Bronchial epithelial cell (primary cell): ENCODE results near the gene SLC36A4. TPM values are rescaled to one million over a fixed set of nuclear protein-coding genes. Genes with fewer than 3 reads are reported as not detected.
"Not testable (repeated sequence)": the region's sequence is repeated elsewhere in the genome, so short reads cannot be mapped to it uniquely, and the experiment has no call there.

ENCODE experiments used
- DNase-seq: peaks from one replicate; pipeline ENCODE4 v3.0.0-alpha.2; 2010; ENCODE audit warnings: low read depth
- FAIRE-seq: peaks from 2 replicates; lab custom pipeline; 2011; peaks lifted over from hg19 to GRCh38; lab: Jason Lieb, UNC
- H3K27me3 ChIP-seq: 2 replicates; pipeline ENCODE4 v1.5.1; 2011; ENCODE audit warnings: low read length; ENCODE audit not compliant: control insufficient read depth, insufficient read depth
- H3K36me3 ChIP-seq: 2 replicates; pipeline ENCODE4 v1.5.1; 2011; ENCODE audit warnings: low read length; ENCODE audit not compliant: control insufficient read depth, insufficient read depth
- H3K4me3 ChIP-seq: 2 replicates; pipeline ENCODE4 v1.5.1; 2011; ENCODE audit warnings: mild to moderate bottlenecking, low read depth, low read length, control low read depth
- CTCF ChIP-seq: IDR thresholded peaks from 2 replicates; pipeline ENCODE4 v1.5.1; 2011; ENCODE audit warnings: mild to moderate bottlenecking, moderate library complexity, low read length, control low read depth, inconsistent platforms; ENCODE audit not compliant: insufficient read depth, severe bottlenecking
- total RNA-seq: library from RNA; depleted of rRNA; stranded (reverse); fragments of >200 nt; gene quantifications from 2 replicates; pipeline ENCODE4 v1.2.1, GENCODE V29; 2014

SLC36A4 gene
- total RNA-seq, 1 donor from 2014 or later, result 4.2 TPM

- no peak for FAIRE-seq
- no peak for TF ChIP-seq CTCF
These were observed 80.2 kb downstream of the SLC36A4 start for GRCh38 chr11:93117565-93117964.

GRCh38 chr11:93116641-93117441, 81.0 kb downstream of the SLC36A4 start:
- H3K4me3 ChIP-seq, result no peak overlapping the region
- DNase-seq (peak; percentile 31), FAIRE-seq (peak; percentile 50)
- H3K27me3 ChIP-seq, result no peaks in the 10 kb centered on the region
- no peaks in the 10 kb centered on the region for H3K36me3 ChIP-seq
- no peak for TF ChIP-seq CTCF

More at GRCh38 chr11:93117565-93117964, 80.2 kb downstream of the SLC36A4 start:
- Histone ChIP-seq H3K4me3 (no peak overlapping the region), H3K27me3 (no peaks in the 10 kb centered on the region), H3K36me3 (no peaks in the 10 kb centered on the region)
- no peak for DNase-seq

- DNase-seq, result no peak
- FAIRE-seq, result no peak
- H3K27me3 ChIP-seq, result no peaks in the 10 kb centered on the region
- no peaks in the 10 kb centered on the region for H3K36me3 ChIP-seq
- TF ChIP-seq CTCF, result no peak
- no peak overlapping the region for H3K4me3 ChIP-seq
These were observed 83.5 kb downstream of the SLC36A4 start for GRCh38 chr11:93114304-93114703.

GRCh38 chr11:93113824-93114223, 84.0 kb downstream of the SLC36A4 start:
- Histone ChIP-seq H3K4me3 (no peak overlapping the region), H3K36me3 (no peaks in the 10 kb centered on the region), H3K27me3 (no peaks in the 10 kb centered on the region)
- TF ChIP-seq CTCF, result no peak
- FAIRE-seq (no peak), DNase-seq (no peak)

GRCh38 chr11:93111147-93111546, 86.6 kb downstream of the SLC36A4 start:
- not testable (repeated sequence) for H3K36me3 ChIP-seq, FAIRE-seq, H3K27me3 ChIP-seq, H3K4me3 ChIP-seq, DNase-seq

GRCh38 chr11:93100211-93100610, 97.6 kb downstream of the SLC36A4 start:
- H3K36me3 ChIP-seq, result no peaks in the 10 kb centered on the region

More at GRCh38 chr11:93100211-93100610, 97.6 kb downstream of the SLC36A4 start:
- no peak for FAIRE-seq
- peak; percentile 25 for DNase-seq
- Histone ChIP-seq H3K4me3 (no peak overlapping the region), H3K27me3 (no peaks in the 10 kb centered on the region)
- TF ChIP-seq CTCF, result no peak
